ENCODE data around the gene HAL.

DNA sequence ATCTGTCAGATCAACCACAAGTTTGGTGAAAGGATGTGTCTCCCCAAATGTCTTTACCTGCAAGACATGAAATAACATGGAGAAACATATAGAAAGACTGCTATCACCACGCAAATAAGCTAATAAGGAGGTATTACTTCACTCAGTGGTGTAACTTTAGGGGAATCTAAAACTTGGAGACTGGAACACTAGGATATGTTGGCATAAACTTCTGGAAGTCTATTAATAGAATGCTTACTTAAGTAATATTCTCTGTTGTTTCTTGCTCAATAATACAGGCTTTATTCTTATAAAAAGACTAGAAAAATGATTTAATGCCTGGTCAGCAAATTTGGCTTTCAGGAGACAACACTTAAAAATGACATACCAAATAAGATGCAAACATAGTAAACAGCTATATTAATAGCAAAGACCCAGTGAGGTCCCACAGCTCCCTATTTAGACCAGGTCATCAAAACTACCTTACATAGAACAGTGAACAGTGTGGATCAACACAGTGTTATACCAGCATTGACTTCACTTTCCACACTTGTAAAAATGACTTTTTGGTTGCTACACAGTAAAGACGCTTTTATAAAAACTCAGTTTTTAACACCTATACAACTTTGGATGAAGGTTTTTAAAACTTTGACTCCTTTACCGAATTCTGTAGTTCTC, 18.9 kb upstream of the HAL start:
- TF ChIP-seq, protein P1, sequence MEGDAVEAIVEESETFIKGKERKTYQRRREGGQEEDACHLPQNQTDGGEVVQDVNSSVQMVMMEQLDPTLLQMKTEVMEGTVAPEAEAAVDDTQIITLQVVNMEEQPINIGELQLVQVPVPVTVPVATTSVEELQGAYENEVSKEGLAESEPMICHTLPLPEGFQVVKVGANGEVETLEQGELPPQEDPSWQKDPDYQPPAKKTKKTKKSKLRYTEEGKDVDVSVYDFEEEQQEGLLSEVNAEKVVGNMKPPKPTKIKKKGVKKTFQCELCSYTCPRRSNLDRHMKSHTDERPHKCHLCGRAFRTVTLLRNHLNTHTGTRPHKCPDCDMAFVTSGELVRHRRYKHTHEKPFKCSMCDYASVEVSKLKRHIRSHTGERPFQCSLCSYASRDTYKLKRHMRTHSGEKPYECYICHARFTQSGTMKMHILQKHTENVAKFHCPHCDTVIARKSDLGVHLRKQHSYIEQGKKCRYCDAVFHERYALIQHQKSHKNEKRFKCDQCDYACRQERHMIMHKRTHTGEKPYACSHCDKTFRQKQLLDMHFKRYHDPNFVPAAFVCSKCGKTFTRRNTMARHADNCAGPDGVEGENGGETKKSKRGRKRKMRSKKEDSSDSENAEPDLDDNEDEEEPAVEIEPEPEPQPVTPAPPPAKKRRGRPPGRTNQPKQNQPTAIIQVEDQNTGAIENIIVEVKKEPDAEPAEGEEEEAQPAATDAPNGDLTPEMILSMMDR (IDR thresholded peaks at IDR 0.05): no peak
- no peak for TF ChIP-seq ZFX (IDR thresholded peaks at IDR 0.05; ENCODE audit: borderline replicate concordance)
